HG03520 (cell line): ENCODE results near the gene GBGT1.

ENCODE experiments used
- ATAC-seq: cut with Tn5 transposase; IDR thresholded peaks from one replicate; pipeline ENCODE4 v1.9.1; 2021; ENCODE audit warnings: mild to moderate bottlenecking, moderate library complexity; ENCODE audit not compliant: unreplicated experiment

The GBGT1 gene

DNA sequence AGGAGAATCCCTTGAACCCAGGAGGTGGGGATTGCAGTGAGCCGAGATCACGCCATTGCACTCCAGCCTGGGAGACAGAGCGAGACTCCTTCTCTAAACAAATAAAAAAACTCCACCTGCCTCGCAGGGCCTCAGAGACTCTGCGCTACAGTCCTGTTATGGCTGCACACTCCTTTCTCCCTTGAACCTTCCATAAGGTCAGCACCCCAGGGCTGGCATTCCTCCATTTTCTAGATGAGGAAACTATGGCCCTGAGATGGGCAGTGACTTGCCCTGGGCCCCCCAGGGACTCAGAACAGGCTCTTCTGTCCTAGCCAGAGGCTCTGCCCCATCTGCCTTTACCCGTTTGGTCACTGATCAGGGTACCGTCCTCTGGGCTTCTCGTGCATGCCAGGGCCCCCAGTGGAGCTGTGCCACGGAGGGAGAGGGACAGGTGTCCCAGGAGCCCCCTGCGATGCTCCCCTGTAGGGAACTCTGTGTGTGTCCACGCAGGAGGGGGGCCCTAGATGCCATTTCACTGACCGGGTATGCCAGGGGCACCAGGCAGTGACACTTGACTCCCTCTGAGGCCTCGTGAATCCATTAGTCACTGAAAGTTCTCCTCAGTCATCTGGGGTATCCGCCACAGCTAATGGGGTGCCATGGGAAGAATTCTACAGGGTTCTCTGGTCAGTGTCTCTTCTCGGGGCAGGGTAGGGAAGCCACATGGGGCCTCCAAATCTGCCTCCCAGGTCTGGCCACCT is 58.8 kb downstream of the GBGT1 start:
- no peak for ATAC-seq

DNA sequence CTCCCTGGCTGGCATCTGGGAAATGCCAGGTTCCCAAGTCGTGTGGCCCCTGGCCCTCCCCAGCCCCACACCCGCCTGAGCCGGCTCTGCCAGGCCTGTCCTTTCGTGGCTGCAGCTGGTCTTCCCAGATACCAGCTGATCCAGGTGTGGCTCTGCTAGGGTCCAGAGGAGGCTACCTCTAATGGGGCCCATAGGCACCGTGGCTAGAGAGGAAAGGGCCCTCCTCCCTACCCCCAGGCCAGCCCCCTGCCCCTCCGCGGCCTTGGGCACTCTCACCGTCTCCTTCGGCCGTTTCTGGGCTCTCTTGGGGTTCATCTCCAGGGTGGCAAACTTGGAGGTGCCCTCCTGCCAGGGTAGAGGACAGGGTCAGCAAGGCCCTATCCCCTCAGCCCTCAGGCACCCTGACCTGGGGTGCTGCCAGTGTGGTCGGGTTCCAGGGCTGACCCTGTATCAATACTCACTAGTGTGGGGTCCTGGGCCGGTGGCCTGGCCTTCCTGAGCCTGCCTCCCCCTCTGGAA is 59.7 kb downstream of the GBGT1 start:
- no peak for ATAC-seq

DNA sequence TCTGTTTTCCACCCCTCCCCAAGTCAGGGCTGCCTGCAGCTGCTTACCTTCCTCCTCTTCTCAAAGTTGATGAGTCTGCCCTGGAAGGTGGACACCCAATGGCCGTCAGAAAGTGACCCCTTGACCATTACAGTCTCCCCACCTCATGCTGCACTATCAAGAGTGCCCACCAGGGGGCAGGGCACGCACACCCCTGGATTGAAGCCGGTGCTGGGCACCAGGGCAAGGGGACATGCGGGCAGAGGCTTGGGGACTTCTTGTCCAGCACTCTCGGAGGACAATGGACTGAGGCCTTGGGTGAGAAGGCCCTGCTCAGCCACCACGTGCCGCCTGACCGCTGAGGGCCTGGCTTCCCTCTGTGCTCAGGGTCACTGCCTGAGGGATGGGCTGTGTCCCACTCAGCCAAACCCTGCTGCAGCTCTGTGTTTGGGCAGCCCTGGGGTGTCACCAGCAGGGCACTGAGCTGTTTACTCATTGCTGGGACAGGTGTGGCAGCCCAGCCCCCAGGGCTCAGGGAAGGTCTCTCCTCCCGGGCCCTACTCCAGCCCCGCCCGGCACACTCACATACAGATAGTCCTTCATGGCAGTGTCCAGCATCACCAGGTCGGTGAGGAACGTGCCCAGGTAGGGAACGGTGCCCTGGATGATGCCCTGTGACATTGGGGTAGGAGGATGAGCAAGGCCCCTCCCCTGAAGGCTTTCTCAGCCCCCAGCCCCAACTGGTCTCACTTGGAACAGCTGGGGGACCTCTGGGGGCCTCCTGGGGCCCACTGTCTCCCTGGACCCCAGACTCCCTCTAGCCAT is 60.3 kb downstream of the GBGT1 start:
- ATAC-seq = no peak
